Body of pancreas (tissue), 4 donors: ENCODE data around the gene PTPRD. TPM values are rescaled to one million over a fixed set of nuclear protein-coding genes. Genes with fewer than 3 reads are reported as not detected.

Experiments
- ATAC-seq: fragments of 150-250 bp; one replicate; pipeline ENCODE4 v1.9.1; 2016
- DNase-seq, 4 donors: peaks; one replicate each; pipeline ENCODE4 v3.0.0-alpha.2; 2019
- H3K27ac ChIP-seq, 4 donors: fragments of 200-600 bp; sonication (generic); 1 replicate in 3 of 4; 2 replicates in 1 of 4; pipeline versions ENCODE4 v1.5.1 to v1.6.1; 2016 to 2019; ENCODE audit warnings: mild to moderate bottlenecking in 1 of 4, mixed read lengths in 1 of 4, moderate library complexity in 1 of 4
- H3K27me3 ChIP-seq, 2 donors: fragments of 200-600 bp; sonication (generic); one replicate each; pipeline ENCODE4 v1.6.0; 2016; ENCODE audit warnings: mild to moderate bottlenecking in 1 of 2
- H3K36me3 ChIP-seq, 2 donors: fragments of 200-600 bp; sonication (generic); replicated peaks in 1 of 2; 2 replicates each; pipeline ENCODE4 v1.5.1; 2016; ENCODE audit warnings: low read depth in 2 of 2; ENCODE audit not compliant: insufficient read depth in 1 of 2
- H3K4me1 ChIP-seq: fragments of 200-600 bp; sonication (generic); one replicate; pipeline ENCODE4 v1.6.0; 2016
- H3K4me3 ChIP-seq, 2 donors: fragments of 200-600 bp; sonication (generic); 1 replicate in 1 of 2; 2 replicates in 1 of 2; pipeline ENCODE4 v1.5.1; 2016 to 2019
- H3K9me3 ChIP-seq, 3 donors: fragments of 200-600 bp; sonication (generic); 1 replicate in 2 of 3; 2 replicates in 1 of 3; pipeline ENCODE4 v1.5.1; 2016
- CTCF ChIP-seq, 7 experiments: fragments of 450-650 bp in 4 of 7; fragments of 200-600 bp in 3 of 7; sonication (generic) in 3 of 7; IDR thresholded peaks; one replicate each; pipeline ENCODE4 v1.5.1; 2016 to 2019; ENCODE audit warnings: antibody characterized with exemption in 7 of 7
- POLR2A ChIP-seq, 3 donors: fragments of 450-650 bp; IDR thresholded peaks; one replicate each; pipeline ENCODE4 v1.6.1; 2016; ENCODE audit warnings: antibody characterized with exemption in 3 of 3, mild to moderate bottlenecking in 2 of 3
- WGBS, 2 donors: methylation state at CpG; one replicate each; pipeline ENCODE4 v1.1.5; 2017; 5-methylcytosine and 5-hydroxymethylcytosine counted together
- intact Hi-C: fragments of 100-400 bp; cut with DNase I; formaldehyde crosslinking; loops from one replicate; pipeline ENCODE4 v1.15.1; 2023
- total RNA-seq, 2 donors: library from RNA; depleted of rRNA; stranded (reverse); fragments of >200 nt; gene quantifications; one replicate each; pipeline ENCODE4 v1.1.0, GENCODE V29; 2016

The PTPRD gene
- total RNA-seq, 2 donors from 2014 or later = 4.3 to 4.9 TPM

GRCh38 chr9:8732367-8733075, 1880.3 kb downstream of the PTPRD start:
- TF ChIP-seq POLR2A (IDR thresholded peaks at IDR 0.05) (no peak), CTCF (IDR thresholded peaks at IDR 0.05) (no peak)
- ATAC-seq (no peak), DNase-seq (no peak)
- intact Hi-C loops = no loop called here
- Histone ChIP-seq H3K27me3 (no peaks in the 10 kb centered on the region), H3K27ac (no peak overlapping the region), H3K36me3 (no peaks in the 10 kb centered on the region), H3K9me3 (no peaks in the 10 kb centered on the region), H3K4me3 (no peak overlapping the region), H3K4me1 (peaks cover 3% of the 10 kb centered on the region)
- 49 to 62% methylated on average over 3 of the region's 3 CpGs for WGBS, 2 donors

GRCh38 chr9:8730618-8731017, 1882.2 kb downstream of the PTPRD start:
- whole genome bisulfite sequencing, 2 donors = 64 to 73% methylated on average over 7 of the region's 7 CpGs
- TF ChIP-seq CTCF (IDR thresholded peaks at IDR 0.05) = no peak
- TF ChIP-seq POLR2A (IDR thresholded peaks at IDR 0.05) = no peak
- no peak for DNase-seq
- H3K36me3 ChIP-seq = no peaks in the 10 kb centered on the region
- H3K9me3 ChIP-seq = no peaks in the 10 kb centered on the region
- no peak for ATAC-seq
- H3K4me3 ChIP-seq = no peak overlapping the region
- H3K4me1 ChIP-seq = no peaks in the 10 kb centered on the region
- H3K27me3 ChIP-seq = no peaks in the 10 kb centered on the region
- H3K27ac ChIP-seq = no peak overlapping the region
- intact Hi-C loops = no loop called here

GRCh38 chr9:8728910-8729309, 1883.9 kb downstream of the PTPRD start:
- Histone ChIP-seq H3K9me3 (no peaks in the 10 kb centered on the region), H3K4me3 (no peak overlapping the region), H3K27me3 (no peaks in the 10 kb centered on the region), H3K36me3 (no peaks in the 10 kb centered on the region), H3K27ac (no peak overlapping the region), H3K4me1 (no peaks in the 10 kb centered on the region)
- WGBS, 2 donors = 39 to 59% methylated on average over 2 of the region's 2 CpGs
- DNase-seq = no peak
- no peak for ATAC-seq
- TF ChIP-seq CTCF (IDR thresholded peaks at IDR 0.05) = no peak
- no peak for TF ChIP-seq POLR2A (IDR thresholded peaks at IDR 0.05)
- intact Hi-C loops = no loop called here

- Histone ChIP-seq H3K9me3 (no peaks in the 10 kb centered on the region), H3K36me3 (no peaks in the 10 kb centered on the region), H3K27me3 (no peaks in the 10 kb centered on the region), H3K4me3 (no peak overlapping the region), H3K4me1 (no peaks in the 10 kb centered on the region), H3K27ac (no peak overlapping the region)
- ATAC-seq = no peak
- DNase-seq = no peak
- WGBS, 2 donors = 36 to 41% methylated on average over 2 of the region's 2 CpGs
- intact Hi-C loops = no loop called here
- TF ChIP-seq POLR2A (IDR thresholded peaks at IDR 0.05) (no peak), CTCF (IDR thresholded peaks at IDR 0.05) (no peak)
These were observed 1885.6 kb downstream of the PTPRD start for GRCh38 chr9:8727191-8727590.

- H3K36me3 ChIP-seq = no peaks in the 10 kb centered on the region
These were observed 1886.1 kb downstream of the PTPRD start for GRCh38 chr9:8726692-8727091.

More at GRCh38 chr9:8726692-8727091, 1886.1 kb downstream of the PTPRD start:
- WGBS, 2 donors = 95 to 96% methylated on average over 4 of the region's 4 CpGs
- no peak for ATAC-seq
- H3K27ac ChIP-seq = no peak overlapping the region
- H3K4me1 ChIP-seq = no peaks in the 10 kb centered on the region
- no peak overlapping the region for H3K4me3 ChIP-seq
- no peaks in the 10 kb centered on the region for H3K27me3 ChIP-seq
- DNase-seq = no peak
- H3K9me3 ChIP-seq = no peaks in the 10 kb centered on the region
- TF ChIP-seq CTCF (IDR thresholded peaks at IDR 0.05) (no peak), POLR2A (IDR thresholded peaks at IDR 0.05) (no peak)
- intact Hi-C loops = no loop called here
